HG03354 (cell line): ENCODE data around the gene ANKRD28.
"Not testable (repeated sequence)": the region's sequence is repeated elsewhere in the genome, so short reads cannot be mapped to it uniquely, and the experiment has no call there.

Experiments
- ATAC-seq: cut with Tn5 transposase; IDR thresholded peaks from one replicate; pipeline ENCODE4 v1.9.1; 2021; ENCODE audit warnings: mild to moderate bottlenecking; ENCODE audit not compliant: unreplicated experiment, poor library complexity, severe bottlenecking

The ANKRD28 gene

GRCh38 chr3:15797642-15798303, at the start of gene ANKRD28:
ANKRD28 (minus strand) TSS chr3:15797979; CDS start chr3:15796521, 1,458 bp downstream.
- ATAC-seq: peak; percentile 34

- ATAC-seq: no peak
These were observed 49.5 kb upstream of the ANKRD28 start for GRCh38 chr3:15847239-15847638.

- ATAC-seq: no peak
These were observed 48.8 kb upstream of the ANKRD28 start for GRCh38 chr3:15846606-15847005.

GRCh38 chr3:15845475-15845874, 47.7 kb upstream of the ANKRD28 start:
- ATAC-seq: peak; percentile 93

GRCh38 chr3:15844889-15845288, 47.1 kb upstream of the ANKRD28 start:
- no peak for ATAC-seq

- ATAC-seq: not testable (repeated sequence)
These were observed 43.6 kb upstream of the ANKRD28 start for GRCh38 chr3:15841091-15841973.

GRCh38 chr3:15839568-15839967, 41.8 kb upstream of the ANKRD28 start:
- no peak for ATAC-seq

GRCh38 chr3:15831927-15832326, 34.1 kb upstream of the ANKRD28 start:
- no peak for ATAC-seq

GRCh38 chr3:15825016-15825415, 27.2 kb upstream of the ANKRD28 start:
- no peak for ATAC-seq

GRCh38 chr3:15823092-15823491, 25.3 kb upstream of the ANKRD28 start:
- ATAC-seq: no peak

- no peak for ATAC-seq
These were observed 24.5 kb upstream of the ANKRD28 start for GRCh38 chr3:15822281-15822680.

GRCh38 chr3:15820911-15821310, 23.1 kb upstream of the ANKRD28 start:
- ATAC-seq: no peak

GRCh38 chr3:15819576-15819975, 21.8 kb upstream of the ANKRD28 start:
- no peak for ATAC-seq

GRCh38 chr3:15819043-15819442, 21.3 kb upstream of the ANKRD28 start:
- ATAC-seq: no peak

GRCh38 chr3:15815696-15816095, 17.9 kb upstream of the ANKRD28 start:
- no peak for ATAC-seq

- ATAC-seq: not testable (repeated sequence)
These were observed 15.3 kb upstream of the ANKRD28 start for GRCh38 chr3:15813079-15813478.

GRCh38 chr3:15812183-15812582, 14.4 kb upstream of the ANKRD28 start:
- ATAC-seq: no peak

GRCh38 chr3:15810702-15811101, 12.9 kb upstream of the ANKRD28 start:
- ATAC-seq: no peak

GRCh38 chr3:15809313-15809712, 11.5 kb upstream of the ANKRD28 start:
- no peak for ATAC-seq

GRCh38 chr3:15808679-15809310, 11.0 kb upstream of the ANKRD28 start:
- ATAC-seq: no peak
